Fibroblast of lung (primary cell): ENCODE results near the gene SBNO1. TPM values are rescaled to one million over a fixed set of nuclear protein-coding genes. Genes with fewer than 3 reads are reported as not detected.
"Not testable (repeated sequence)": the region's sequence is repeated elsewhere in the genome, so short reads cannot be mapped to it uniquely, and the experiment has no call there.

ENCODE experiments used
- DNase-seq, 2 donors: peaks; one replicate each; pipeline versions ENCODE4 v3.0.0 to v3.0.0-alpha.2; 2010; ENCODE audit warnings: low read depth in 2 of 2
- H2AFZ ChIP-seq: 2 replicates; pipeline ENCODE4 v1.5.1; 2012; ENCODE audit warnings: low read length, control low read depth, inconsistent platforms
- H3K27ac ChIP-seq: 2 replicates; pipeline ENCODE4 v1.5.1; 2011; ENCODE audit warnings: low read length, control low read depth; ENCODE audit not compliant: insufficient read depth
- H3K27me3 ChIP-seq: 2 replicates; pipeline ENCODE4 v1.5.1; 2011; ENCODE audit warnings: mild to moderate bottlenecking, low read length; ENCODE audit not compliant: control insufficient read depth, insufficient read depth
- H3K36me3 ChIP-seq: 2 replicates; pipeline ENCODE4 v1.5.1; 2011; ENCODE audit warnings: low read length; ENCODE audit not compliant: control insufficient read depth, insufficient read depth
- H3K4me1 ChIP-seq: 2 replicates; pipeline ENCODE4 v1.5.1; 2011; ENCODE audit warnings: low read length; ENCODE audit not compliant: control insufficient read depth, insufficient read depth; ENCODE audit errors: extremely low read depth
- H3K4me2 ChIP-seq: 2 replicates; pipeline ENCODE4 v1.5.1; 2011; ENCODE audit warnings: low read length, control low read depth; ENCODE audit not compliant: insufficient read depth; ENCODE audit errors: extremely low read depth
- H3K4me3 ChIP-seq, 4 experiments: fragments of 200-600 bp in 1 of 4; sonication (generic) in 1 of 4; replicated peaks in 1 of 4; 2 replicates each; pipeline ENCODE4 v1.5.1; 2011 to 2016; ENCODE audit warnings: low read length in 4 of 4, low read depth in 3 of 4, mild to moderate bottlenecking in 3 of 4, control low read depth in 2 of 4, inconsistent platforms in 1 of 4, mixed read lengths in 1 of 4; ENCODE audit not compliant: insufficient read depth in 1 of 4; ENCODE audit errors: control extremely low read depth in 1 of 4
- H3K79me2 ChIP-seq: 2 replicates; pipeline ENCODE4 v1.5.1; 2012; ENCODE audit warnings: mild to moderate bottlenecking, low read length, inconsistent platforms; ENCODE audit not compliant: control insufficient read depth, insufficient read depth
- H3K9ac ChIP-seq: 2 replicates; pipeline ENCODE4 v1.5.1; 2011; ENCODE audit warnings: mild to moderate bottlenecking, low read length, control low read depth; ENCODE audit not compliant: insufficient read depth
- H3K9me3 ChIP-seq: 2 replicates; pipeline ENCODE4 v1.5.1; 2012; ENCODE audit warnings: low read depth, low read length; ENCODE audit not compliant: control insufficient read depth, insufficient read depth
- H4K20me1 ChIP-seq: 2 replicates; pipeline ENCODE4 v1.5.1; 2011; ENCODE audit warnings: low read length; ENCODE audit not compliant: control insufficient read depth, insufficient read depth; ENCODE audit errors: extremely low read depth
- CTCF ChIP-seq, 2 donors: IDR thresholded peaks in 1 of 2; conservative IDR thresholded peaks in 1 of 2; 1 replicate in 1 of 2; 2 replicates in 1 of 2; pipeline ENCODE4 v1.5.1; 2011 to 2012; ENCODE audit warnings: low read length in 2 of 2, control low read depth in 1 of 2, inconsistent platforms in 1 of 2, low read depth in 1 of 2, mild to moderate bottlenecking in 1 of 2
- EZH2 ChIP-seq: IDR thresholded peaks from 2 replicates; pipeline ENCODE4 v1.5.1; 2012; ENCODE audit warnings: low read length, control low read depth, mild to moderate bottlenecking; ENCODE audit errors: missing control alignments
- polyA plus RNA-seq, 2 donors: library from polyadenylated mRNA; depleted of rRNA in 1 of 2; stranded (reverse) in 1 of 2; unstranded in 1 of 2; fragments of >200 nt; gene quantifications; 2 replicates each; pipeline ENCODE4 v1.2.1, GENCODE V29; 2011 to 2012; ENCODE audit warnings: missing spikeins in 1 of 2
- total RNA-seq: library from RNA; depleted of rRNA; stranded (reverse); fragments of >200 nt; gene quantifications from 2 replicates; pipeline ENCODE4 v1.2.1, GENCODE V29; 2014

The SBNO1 gene
- total and polyA plus RNA-seq, 2 donors (not counting 1 experiment from before 2014, with no cell fraction given) = 15.6 to 20.8 TPM

GRCh38 chr12:123407269-123407668, 42.6 kb upstream of the SBNO1 start:
- not testable (repeated sequence) for H3K4me2 ChIP-seq, H3K4me1 ChIP-seq, H3K27me3 ChIP-seq, DNase-seq, H4K20me1 ChIP-seq, H3K9me3 ChIP-seq, H2AFZ ChIP-seq, H3K27ac ChIP-seq, H3K4me3 ChIP-seq, H3K9ac ChIP-seq
- H3K36me3 ChIP-seq = peaks cover 18% of the 10 kb centered on the region
- peaks cover 13% of the 10 kb centered on the region for H3K79me2 ChIP-seq

- no peak overlapping the region for H3K4me2 ChIP-seq
- no peak overlapping the region for H3K9ac ChIP-seq
- H3K36me3 ChIP-seq = peaks cover 23% of the 10 kb centered on the region
- TF ChIP-seq CTCF (conservative IDR thresholded peaks at IDR 0.05 in 1 of 2, IDR thresholded peaks at IDR 0.05 in 1 of 2; ENCODE audit: low read depth in 1 of 2, low read length in 2 of 2) (no peak), EZH2 (no peak)
- H3K27me3 ChIP-seq = no peaks in the 10 kb centered on the region
- DNase-seq = no peak
- no peaks in the 10 kb centered on the region for H4K20me1 ChIP-seq
- no peaks in the 10 kb centered on the region for H3K9me3 ChIP-seq
- no peak overlapping the region for H3K27ac ChIP-seq
- H3K79me2 ChIP-seq = peaks cover 26% of the 10 kb centered on the region
- no peak overlapping the region for H3K4me3 ChIP-seq
- H3K4me1 ChIP-seq = no peaks in the 10 kb centered on the region
- H2AFZ ChIP-seq = no peak overlapping the region
Observed at GRCh38 chr12:123404581-123404980, 39.9 kb upstream of the SBNO1 start.

- Histone ChIP-seq H3K9ac (no peak overlapping the region), H3K27ac (no peak overlapping the region), H3K36me3 (peaks cover 23% of the 10 kb centered on the region), H3K4me3 (no peak overlapping the region), H2AFZ (no peak overlapping the region), H3K79me2 (peaks cover 39% of the 10 kb centered on the region), H3K4me2 (no peak overlapping the region), H3K4me1 (peaks cover under 1% of the 10 kb centered on the region), H3K9me3 (no peaks in the 10 kb centered on the region), H3K27me3 (no peaks in the 10 kb centered on the region), H4K20me1 (no peaks in the 10 kb centered on the region)
- no peak for DNase-seq
- TF ChIP-seq CTCF (conservative IDR thresholded peaks at IDR 0.05 in 1 of 2, IDR thresholded peaks at IDR 0.05 in 1 of 2; ENCODE audit: low read depth in 1 of 2, low read length in 2 of 2) (no peak), EZH2 (no peak)
Observed at GRCh38 chr12:123401753-123402683, 37.4 kb upstream of the SBNO1 start.
